Motor neuron (in vitro differentiated cells): ENCODE data around the gene DSC2. TPM values are rescaled to one million over a fixed set of nuclear protein-coding genes. Genes with fewer than 3 reads are reported as not detected.
A peak's percentile ranks its signal among the peaks of the same experiment; 100 is the strongest.
"Not testable (repeated sequence)": the region's sequence is repeated elsewhere in the genome, so short reads cannot be mapped to it uniquely, and the experiment has no call there.

Experiments used
- ATAC-seq, 8 experiments: fragments of 200-7000 bp; cut with Tn5 transposase; replicated peaks in 6 of 8; 2 replicates each; pipeline ENCODE4 v1.8.0; 2021; ENCODE audit warnings: mild to moderate bottlenecking in 8 of 8, moderate library complexity in 8 of 8
- H3K27ac ChIP-seq, 2 donors: fragments of 250-450 bp; sonication (Bioruptor Pico); 2 replicates each; pipeline ENCODE4 v1.9.0; 2021; ENCODE audit warnings: antibody characterized with exemption in 2 of 2, mild to moderate bottlenecking in 2 of 2, moderate library complexity in 1 of 2
- H3K4me1 ChIP-seq, 2 donors: fragments of 250-450 bp; sonication (Bioruptor Pico); replicated peaks in 1 of 2; 2 replicates each; pipeline ENCODE4 v1.6.1; 2021; ENCODE audit warnings: antibody characterized with exemption in 2 of 2, mild to moderate bottlenecking in 2 of 2, moderate library complexity in 1 of 2
- H3K4me3 ChIP-seq, 5 donors: fragments of 250-450 bp; sonication (Bioruptor Pico); 2 replicates each; pipeline ENCODE4 v1.9.0; 2021; ENCODE audit warnings: antibody characterized with exemption in 5 of 5, mild to moderate bottlenecking in 5 of 5, moderate library complexity in 4 of 5
- WGBS, 10 experiments: fragments of 450-650 bp; shearing (Covaris generic); methylation state at CpG; one replicate each; pipeline ENCODE4 v1.0.0; 2022; 5-methylcytosine and 5-hydroxymethylcytosine counted together
- in situ Hi-C, 9 experiments: fragments of 400-800 bp; cut with MboI; loops; one replicate each; pipeline ENCODE4 v1.15.0; 2021; ENCODE audit warnings: low sequenced_read_pairs in 9 of 9, low pct_unique_long_range_greater_than_20kb in 2 of 9; ENCODE audit not compliant: unreplicated experiment in 9 of 9
- total RNA-seq, 8 experiments: library from RNA; unstranded; fragments of 300-600 nt; gene quantifications; 2 replicates each; pipeline versions ENCODE4 v1.2.3 to v1.2.4, GENCODE V29; 2022

Gene DSC2
- 1 to 10 TPM in 5 of 8 experiments, under 1 TPM in 2, not detected in 1; 0.05 to 7.0 (median 3.4) TPM for total RNA-seq

- in situ Hi-C loops: no loop called here
- WGBS, 10 experiments: 0 to 14% (median 11%) methylated on average over 2 to 11 of the region's 44 CpGs; no CpG with 5 or more reads in 6 of the 10 experiments
- Histone ChIP-seq H3K4me3 (peak within 1 kb of the TSS; percentile 48 to 76 (median 59)), H3K27ac (peak within 1 kb of the TSS; percentile 29 to 82), H3K4me1 (peaks cover 6% of the 10 kb centered on the region in 2 donors)
- ATAC-seq: peak in 5 of 8 experiments; percentile 53 to 64 (median 60)
Measured at GRCh38 chr18:31102025-31102684, at the start of gene DSC2. DSC2 (minus strand) TSS chr18:31102421; CDS start chr18:31101971, 450 bp downstream.

- in situ Hi-C loops: no loop called here
- no peak overlapping the region for H3K27ac ChIP-seq
- H3K4me3 ChIP-seq: no peak overlapping the region
- WGBS, 10 experiments: 0 to 96% (median 61%) methylated on average over 2 to 3 of the region's 3 CpGs; no CpG with 5 or more reads in 1 of the 10 experiments
- no peak for ATAC-seq
- H3K4me1 ChIP-seq: peaks cover 6 to 15% of the 10 kb centered on the region in 2 donors
Measured at GRCh38 chr18:31149351-31149750, 47.1 kb upstream of the DSC2 start.

- H3K4me3 ChIP-seq: peak overlapping the region in 2 of 5 donors; percentile 12 to 17
- H3K4me1 ChIP-seq: peaks cover 6 to 15% of the 10 kb centered on the region in 2 donors
- H3K27ac ChIP-seq: peak overlapping the region in 1 of 2 donors; percentile 9
- WGBS, 10 experiments: 0 to 82% (median 28%) methylated on average over 1 to 3 of the region's 3 CpGs
- in situ Hi-C loops: no loop called here
- peak in 5 of 8 experiments; percentile 67 to 98 (median 82) for ATAC-seq
Measured at GRCh38 chr18:31148600-31148999, 46.4 kb upstream of the DSC2 start.

- no peak overlapping the region for H3K4me3 ChIP-seq
- no peak for ATAC-seq
- in situ Hi-C loops: no loop called here
- H3K4me1 ChIP-seq: peaks cover 6 to 15% of the 10 kb centered on the region in 2 donors
- no peak overlapping the region for H3K27ac ChIP-seq
Measured at GRCh38 chr18:31146809-31147208, 44.6 kb upstream of the DSC2 start.

- in situ Hi-C loops: no loop called here
- Histone ChIP-seq H3K27ac (no peak overlapping the region), H3K4me1 (peaks cover 0 to 2% of the 10 kb centered on the region in 2 donors), H3K4me3 (no peak overlapping the region)
- no peak for ATAC-seq
- 18 to 95% (median 89%) methylated on average over 2 to 3 of the region's 3 CpGs; no CpG with 5 or more reads in 1 of the 10 experiments for WGBS, 10 experiments
Measured at GRCh38 chr18:31143025-31143424, 40.8 kb upstream of the DSC2 start.

- Histone ChIP-seq H3K4me1 (no peaks in the 10 kb centered on the region), H3K27ac (no peak overlapping the region), H3K4me3 (no peak overlapping the region)
- in situ Hi-C loops: no loop called here
- 0 to 100% (median 78%) methylated on average over 1 of the region's 1 CpG; no CpG with 5 or more reads in 1 of the 10 experiments for WGBS, 10 experiments
- no peak for ATAC-seq
Measured at GRCh38 chr18:31138709-31139108, 36.5 kb upstream of the DSC2 start.

GRCh38 chr18:31134988-31135529 is 32.8 kb upstream of the DSC2 start:
- no peak for ATAC-seq
- Histone ChIP-seq H3K27ac (no peak overlapping the region), H3K4me1 (no peaks in the 10 kb centered on the region), H3K4me3 (no peak overlapping the region)
- in situ Hi-C loops: no loop called here
- 10 to 92% (median 56%) methylated on average over 1 to 4 of the region's 4 CpGs; no CpG with 5 or more reads in 2 of the 10 experiments for WGBS, 10 experiments

GRCh38 chr18:31129398-31130115 is 27.3 kb upstream of the DSC2 start:
- Histone ChIP-seq H3K4me3 (no peak overlapping the region), H3K27ac (no peak overlapping the region), H3K4me1 (no peaks in the 10 kb centered on the region)
- 0 to 100% (median 75%) methylated on average over 1 of the region's 1 CpG; no CpG with 5 or more reads in 2 of the 10 experiments for WGBS, 10 experiments
- ATAC-seq: no peak
- in situ Hi-C loops: no loop called here

GRCh38 chr18:31125878-31126277 is 23.7 kb upstream of the DSC2 start:
- no peak for ATAC-seq
- WGBS, 10 experiments: 0 to 100% (median 0%) methylated on average over 1 of the region's 1 CpG; no CpG with 5 or more reads in 4 of the 10 experiments
- Histone ChIP-seq H3K4me1 (no peaks in the 10 kb centered on the region), H3K27ac (no peak overlapping the region), H3K4me3 (no peak overlapping the region)
- in situ Hi-C loops: no loop called here

- ATAC-seq: not testable (repeated sequence)
Measured at GRCh38 chr18:31123125-31123524, 20.9 kb upstream of the DSC2 start.

GRCh38 chr18:31120594-31120993 is 18.4 kb upstream of the DSC2 start:
- no peak for ATAC-seq
- H3K4me3 ChIP-seq: no peak overlapping the region
- H3K4me1 ChIP-seq: no peaks in the 10 kb centered on the region
- in situ Hi-C loops: no loop called here
- WGBS, 10 experiments: 0 to 100% (median 40%) methylated on average over 1 to 2 of the region's 2 CpGs; no CpG with 5 or more reads in 2 of the 10 experiments
- no peak overlapping the region for H3K27ac ChIP-seq

More at GRCh38 chr18:31123125-31123524, 20.9 kb upstream of the DSC2 start:
- H3K27ac ChIP-seq, in situ Hi-C loops, H3K4me3 ChIP-seq, H3K4me1 ChIP-seq: not testable (repeated sequence)
- WGBS, 10 experiments: 0 to 100% (median 60%) methylated on average over 1 to 2 of the region's 2 CpGs; no CpG with 5 or more reads in 3 of the 10 experiments

GRCh38 chr18:31116853-31117595 is 14.8 kb upstream of the DSC2 start:
- H3K4me3 ChIP-seq: no peak overlapping the region
- no peak overlapping the region for H3K27ac ChIP-seq
- 0 to 89% (median 71%) methylated on average over 1 to 2 of the region's 2 CpGs for WGBS, 10 experiments
- in situ Hi-C loops: no loop called here
- H3K4me1 ChIP-seq: no peaks in the 10 kb centered on the region
- no peak for ATAC-seq
